ENCODE results near the gene FFAR4.

Gene FFAR4

DNA sequence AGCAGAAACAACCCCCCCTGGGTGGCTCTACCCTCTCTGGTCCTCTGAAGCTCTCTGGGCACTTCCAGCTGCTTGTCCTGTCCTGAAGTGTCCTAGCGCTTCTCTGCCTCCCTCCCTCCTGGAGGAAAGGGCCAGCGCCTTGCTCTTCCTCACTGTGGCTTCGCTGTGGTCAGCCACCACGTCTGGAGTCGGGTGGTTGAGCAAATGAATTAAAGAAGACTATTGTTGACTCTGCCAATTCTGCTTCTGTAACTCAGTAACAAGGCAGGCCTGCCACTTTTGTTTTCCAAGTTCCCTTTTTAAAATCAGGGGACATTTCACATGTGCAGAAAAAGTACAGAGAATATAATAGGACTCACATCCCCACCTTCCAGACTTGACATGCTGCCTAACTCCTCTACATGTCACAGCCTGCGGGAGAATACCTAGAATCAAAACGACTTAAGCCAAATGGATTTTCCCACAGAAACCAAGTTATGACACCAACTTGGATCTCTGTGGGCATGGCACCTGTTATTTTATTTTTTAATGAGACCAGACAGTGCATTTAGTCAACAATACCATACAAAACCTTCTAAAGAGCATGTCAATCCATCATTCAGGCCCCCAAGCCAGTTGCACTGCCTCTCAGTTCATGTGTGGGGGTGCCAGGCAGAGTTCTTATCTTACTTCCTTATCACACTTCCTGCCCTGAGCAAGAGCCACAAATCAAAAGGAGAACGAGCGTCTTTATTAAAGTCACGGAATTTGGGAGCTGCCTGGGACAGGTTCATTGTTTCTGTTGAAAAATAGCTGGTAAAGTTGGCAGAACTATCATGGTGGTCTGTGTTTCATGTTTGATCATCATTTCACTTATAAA lies 6.8 kb downstream of the FFAR4 start:
- DNase-seq: no peak

- no peak for DNase-seq
Observed at GRCh38 chr10:93573924-93574323, 7.5 kb downstream of the FFAR4 start.

GRCh38 chr10:93576888-93577287 lies 10.4 kb downstream of the FFAR4 start:
- no peak for DNase-seq

- no peak for DNase-seq
Observed at GRCh38 chr10:93577565-93577964, 11.1 kb downstream of the FFAR4 start.

DNA sequence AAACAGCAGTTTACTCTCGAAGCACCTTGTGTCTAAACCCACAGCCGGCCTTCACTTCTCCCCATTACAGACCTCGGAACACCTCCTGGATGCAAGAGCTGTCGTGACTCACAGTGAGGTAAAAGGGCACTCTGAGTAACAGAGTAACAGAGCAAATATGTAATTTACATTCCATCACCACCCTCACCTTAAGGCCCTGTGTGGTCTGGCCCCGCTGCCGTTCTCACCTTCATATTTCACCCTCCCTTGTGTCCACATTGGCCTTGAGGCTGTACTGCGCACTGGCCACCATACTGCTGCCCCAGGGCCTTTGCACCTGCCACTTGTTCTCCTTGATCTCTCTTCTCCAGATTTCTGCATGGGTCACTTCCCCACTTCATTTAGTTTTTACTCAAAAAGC lies 12.6 kb downstream of the FFAR4 start:
- DNase-seq: no peak

DNA sequence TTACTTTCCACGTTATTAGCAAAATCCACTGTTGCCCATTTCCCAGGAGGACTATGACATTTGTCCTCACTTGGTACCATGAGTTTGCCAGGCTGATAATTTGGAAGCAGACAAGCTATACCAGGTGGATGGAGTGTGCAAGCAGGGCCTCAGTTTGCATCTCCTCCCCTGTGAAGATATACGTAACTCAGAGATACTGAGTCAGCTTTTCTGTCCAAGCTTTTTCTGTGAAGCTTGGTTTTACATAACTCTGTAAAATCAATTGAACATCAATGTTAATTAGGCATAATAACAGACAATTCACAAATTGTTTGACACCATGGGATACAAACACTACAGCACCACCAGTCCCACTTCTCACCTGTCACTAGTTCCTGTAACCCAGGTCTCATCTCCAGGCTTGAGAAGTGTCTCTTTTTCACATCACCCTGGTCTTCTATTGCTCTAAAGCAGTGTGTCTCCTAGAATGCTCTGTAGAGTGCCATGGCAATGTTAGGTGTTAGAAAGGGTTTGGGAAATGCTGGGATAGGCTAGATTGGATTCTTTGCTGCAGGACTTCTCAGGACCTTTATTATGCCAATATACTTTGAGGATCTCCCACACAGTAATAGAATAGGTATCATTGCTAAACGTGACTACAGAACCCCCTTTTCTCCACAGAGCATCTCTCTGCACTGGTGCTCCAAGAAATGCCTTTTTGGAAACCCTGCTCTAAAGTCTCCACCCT lies 13.7 kb downstream of the FFAR4 start:
- DNase-seq: no peak

- peak; percentile 94 for DNase-seq
Observed at GRCh38 chr10:93580828-93581227, 14.4 kb downstream of the FFAR4 start.

DNA sequence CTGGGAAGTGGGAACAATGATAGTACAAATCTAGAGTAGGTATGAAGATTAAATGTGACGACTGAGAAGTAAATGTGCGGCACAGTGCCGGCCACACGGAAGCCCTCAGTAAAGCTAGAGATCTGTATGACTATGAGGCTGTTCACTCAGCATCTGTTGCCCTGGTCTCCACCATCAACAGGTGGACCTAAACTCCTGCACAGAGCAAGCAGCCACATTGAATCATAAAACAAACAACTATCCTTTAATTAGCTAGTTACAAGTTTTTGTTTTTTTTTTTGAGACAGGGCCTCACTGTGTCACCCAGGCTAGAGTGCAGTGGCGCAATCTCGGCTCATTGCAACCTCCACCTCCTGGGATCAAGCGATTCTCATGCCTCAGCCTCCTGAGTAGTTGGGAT lies 18.0 kb downstream of the FFAR4 start:
- no peak for DNase-seq

DNA sequence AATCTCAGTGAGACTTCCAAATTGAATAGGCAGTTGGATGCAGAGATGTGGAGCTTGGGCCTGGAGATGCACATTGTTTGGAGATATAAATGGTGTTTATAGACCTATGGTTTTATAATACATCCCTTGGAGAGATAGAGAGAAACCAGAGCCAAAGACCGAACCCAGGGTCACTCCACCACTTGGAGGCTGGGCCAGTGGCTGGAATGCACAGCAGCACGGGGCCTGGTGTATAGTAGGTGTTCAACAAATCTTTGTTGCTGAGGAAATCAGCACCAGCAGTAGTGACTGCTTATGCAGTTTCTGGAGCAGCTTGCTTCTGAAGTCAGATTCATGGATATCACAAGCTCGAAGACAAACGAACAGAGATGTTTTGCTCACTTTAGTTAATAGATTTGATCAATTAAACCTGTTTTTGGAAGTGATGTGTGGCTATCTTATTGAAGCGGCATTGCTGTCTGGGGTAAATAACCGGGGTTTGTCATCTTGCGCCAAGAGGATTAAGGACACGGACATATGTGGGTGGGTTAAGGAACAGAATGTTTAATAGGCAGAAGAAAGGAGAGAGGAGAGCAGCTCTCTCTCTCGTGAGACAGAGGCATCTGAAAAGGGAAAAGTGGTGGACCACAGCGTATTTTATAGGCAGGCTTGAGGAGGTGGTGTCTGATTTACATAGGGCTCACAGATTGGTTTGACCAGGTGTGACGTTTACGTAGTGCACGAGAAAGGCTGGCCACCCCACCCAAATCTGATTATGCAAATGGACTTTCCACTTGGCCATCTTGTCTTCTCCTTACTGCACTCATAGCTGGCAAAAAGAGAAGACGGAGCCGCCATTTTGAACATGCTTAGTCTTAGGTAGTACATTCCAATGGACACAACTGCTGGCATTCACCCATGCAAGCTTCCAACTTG lies 23.4 kb downstream of the FFAR4 start:
- no peak for DNase-seq

DNA sequence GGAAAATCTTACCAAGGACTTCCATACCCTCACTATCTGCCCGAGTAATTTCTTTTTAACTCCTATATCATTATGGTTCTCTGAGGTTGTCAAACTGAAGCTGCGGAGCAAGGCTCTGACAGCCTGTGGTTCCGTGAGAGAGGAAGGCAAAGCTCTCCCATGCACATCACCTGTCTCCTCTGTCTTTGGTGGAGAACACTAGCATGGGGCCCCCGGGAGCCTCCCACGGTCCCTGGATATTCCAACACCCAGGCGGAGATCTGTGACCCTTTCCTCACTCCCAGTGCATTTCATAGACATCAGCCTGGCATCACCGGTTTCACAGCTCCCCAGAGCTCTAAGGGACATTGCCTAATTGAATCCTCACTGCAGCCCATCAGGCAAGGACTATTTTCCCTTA lies 24.2 kb downstream of the FFAR4 start:
- no peak for DNase-seq

DNA sequence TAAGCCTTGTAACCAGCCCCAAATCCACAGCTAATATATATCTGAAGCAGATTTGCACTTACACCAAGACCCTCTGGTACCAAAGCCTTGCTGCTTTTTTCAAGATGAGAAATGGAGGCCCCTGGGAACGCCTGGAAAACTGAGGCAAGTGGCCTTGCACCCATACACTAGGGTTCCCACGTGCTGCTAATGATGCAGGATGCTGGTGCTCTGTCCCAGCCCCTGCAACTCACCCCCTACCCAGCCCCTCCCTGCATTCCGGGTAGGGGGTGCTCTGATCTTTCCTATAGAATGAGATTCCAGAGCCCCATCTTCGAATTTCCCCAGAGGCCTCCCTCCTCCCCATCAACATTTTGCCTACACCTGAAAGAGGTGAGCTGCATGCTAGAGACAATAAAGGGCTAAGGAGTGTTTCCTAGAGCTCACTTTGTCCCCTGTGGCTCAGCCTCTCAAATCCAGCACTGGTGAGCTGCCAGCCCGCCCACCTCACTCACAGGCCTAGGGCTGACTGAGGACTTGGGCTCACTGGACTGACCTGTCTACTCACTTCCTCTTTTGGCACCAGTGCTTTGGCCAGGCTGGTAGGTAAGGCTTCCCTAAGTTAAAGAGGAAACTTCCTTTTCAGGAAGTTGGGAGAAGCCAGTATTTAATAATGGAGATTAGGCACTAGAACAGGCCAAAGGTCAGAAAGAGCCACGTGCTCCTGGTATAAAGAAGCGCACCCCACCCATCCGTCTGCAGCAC lies 24.8 kb downstream of the FFAR4 start:
- no peak for DNase-seq

GRCh38 chr10:93593254-93593653 lies 26.8 kb downstream of the FFAR4 start:
- no peak for DNase-seq

DNA sequence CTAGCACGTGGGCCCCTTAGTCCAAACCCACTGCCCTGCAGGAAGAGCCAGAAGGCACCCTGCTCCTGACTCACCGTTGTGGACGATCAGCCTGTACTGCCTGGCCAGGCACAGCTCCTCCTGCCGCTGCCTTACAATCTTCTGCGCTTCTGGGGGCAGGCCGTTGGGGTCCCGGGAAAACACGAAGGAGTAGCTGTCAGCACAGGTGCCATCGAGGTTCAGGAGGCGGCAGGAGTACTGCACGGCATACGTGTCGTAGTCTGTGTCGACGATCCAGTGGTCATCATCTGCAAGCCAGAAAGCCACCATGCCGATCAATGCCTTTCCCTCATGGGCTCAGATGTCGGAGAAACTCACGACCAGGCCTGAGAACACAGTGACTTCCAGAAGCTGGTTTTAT lies 27.3 kb downstream of the FFAR4 start:
- no peak for DNase-seq

DNA sequence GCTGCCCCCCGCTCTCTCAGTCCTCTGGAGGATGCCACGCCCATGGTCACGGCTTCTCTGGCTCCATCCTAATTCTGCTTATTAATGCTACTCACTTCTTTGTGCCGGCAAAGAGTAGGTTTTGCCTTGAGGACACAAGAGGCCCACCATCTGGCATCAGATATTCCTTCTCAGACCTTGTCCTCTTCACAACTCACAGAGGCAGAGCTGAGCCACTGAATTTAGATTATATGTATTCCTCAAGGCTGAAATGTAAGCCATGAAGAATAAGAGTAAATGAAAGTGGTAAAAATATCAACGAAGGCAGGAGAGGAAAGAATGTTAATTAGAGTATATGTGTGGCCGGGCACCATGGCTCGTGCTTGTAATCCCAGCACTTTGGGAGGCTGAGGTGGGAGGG lies 28.1 kb downstream of the FFAR4 start:
- no peak for DNase-seq

- no peak for DNase-seq
Observed at GRCh38 chr10:93595378-93596161, 29.1 kb downstream of the FFAR4 start.

DNA sequence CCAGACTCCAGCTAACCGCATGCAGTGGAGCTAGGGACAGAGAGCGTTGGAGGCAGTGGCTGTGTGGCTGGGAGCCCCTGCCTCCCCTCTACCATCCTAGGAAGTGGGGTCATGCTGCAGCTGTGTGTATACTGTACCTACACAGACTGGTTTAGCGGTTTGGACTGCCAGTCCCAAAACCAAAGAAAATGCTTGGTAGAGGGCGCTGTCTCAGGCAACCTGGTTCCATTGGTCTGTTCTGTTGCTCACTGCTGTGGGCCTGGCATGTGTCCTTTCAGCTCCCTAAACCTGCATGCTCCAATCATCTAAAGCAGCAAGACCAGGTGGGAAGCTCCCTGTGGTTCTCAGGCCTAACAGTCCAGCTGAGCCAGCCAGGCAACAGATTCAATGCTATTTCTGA lies 30.1 kb downstream of the FFAR4 start:
- DNase-seq: no peak

GRCh38 chr10:93597075-93597599 lies 30.7 kb downstream of the FFAR4 start:
- no peak for DNase-seq

DNA sequence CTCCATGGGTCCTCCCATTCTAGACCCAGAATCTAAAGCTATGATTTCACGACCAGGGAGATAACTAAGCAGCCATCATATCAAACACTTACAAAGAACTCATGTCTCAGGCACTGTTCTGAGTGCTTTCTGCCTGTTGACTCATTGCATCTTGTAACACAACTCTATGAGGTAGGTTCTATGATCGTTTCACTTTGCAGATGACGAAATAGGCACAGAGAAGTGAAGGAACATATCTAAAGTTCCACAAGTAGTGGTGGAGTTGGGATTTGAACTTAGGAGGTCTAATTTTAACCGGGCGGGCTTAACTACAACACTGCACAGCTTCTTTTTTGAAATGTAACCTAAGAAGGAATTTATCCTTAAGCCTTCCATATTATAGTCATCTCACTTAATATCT lies 31.7 kb downstream of the FFAR4 start:
- DNase-seq: no peak

GRCh38 chr10:93599335-93599734 lies 32.9 kb downstream of the FFAR4 start:
- no peak for DNase-seq

GRCh38 chr10:93599778-93600177 lies 33.3 kb downstream of the FFAR4 start:
- no peak for DNase-seq

DNA sequence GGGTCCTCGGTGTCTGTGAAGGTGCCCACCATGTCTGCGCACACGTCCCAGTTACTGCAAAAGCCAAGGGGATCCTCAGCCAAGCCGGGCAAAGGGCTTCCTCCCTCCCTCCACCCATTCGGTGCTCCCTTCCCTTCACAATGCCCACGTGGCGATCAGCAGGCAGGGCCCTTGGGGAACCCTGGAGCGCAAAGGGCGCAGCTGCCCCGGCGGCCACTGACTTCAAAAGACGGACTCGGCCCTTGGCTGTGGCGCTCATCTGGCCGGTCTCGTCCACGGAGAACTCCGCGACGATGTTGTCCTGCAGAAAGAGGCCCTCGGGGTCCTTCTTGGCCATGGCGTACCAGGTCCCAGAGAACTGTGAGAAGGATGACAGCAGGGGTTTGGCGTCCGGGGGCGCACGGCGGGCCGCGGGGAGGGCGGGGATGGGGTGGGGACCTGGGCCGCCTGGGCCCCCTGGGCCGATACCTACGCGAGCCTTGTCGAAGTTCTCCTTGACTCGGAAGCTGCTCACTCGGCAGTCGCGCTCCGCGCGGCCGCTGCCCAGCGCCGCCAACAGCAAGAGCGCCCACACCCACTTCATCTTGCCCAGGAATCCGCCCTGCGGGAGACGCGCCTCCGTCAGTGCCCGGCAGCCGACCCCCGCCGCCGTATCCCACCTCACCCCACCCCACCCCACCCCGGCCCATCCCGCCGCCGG lies 34.1 kb downstream of the FFAR4 start:
- peak; percentile 59 for DNase-seq
